ENCODE measurements around the gene ARSB.
"Not testable (repeated sequence)": the region's sequence is repeated elsewhere in the genome, so short reads cannot be mapped to it uniquely, and the experiment has no call there.

ARSB gene

DNA sequence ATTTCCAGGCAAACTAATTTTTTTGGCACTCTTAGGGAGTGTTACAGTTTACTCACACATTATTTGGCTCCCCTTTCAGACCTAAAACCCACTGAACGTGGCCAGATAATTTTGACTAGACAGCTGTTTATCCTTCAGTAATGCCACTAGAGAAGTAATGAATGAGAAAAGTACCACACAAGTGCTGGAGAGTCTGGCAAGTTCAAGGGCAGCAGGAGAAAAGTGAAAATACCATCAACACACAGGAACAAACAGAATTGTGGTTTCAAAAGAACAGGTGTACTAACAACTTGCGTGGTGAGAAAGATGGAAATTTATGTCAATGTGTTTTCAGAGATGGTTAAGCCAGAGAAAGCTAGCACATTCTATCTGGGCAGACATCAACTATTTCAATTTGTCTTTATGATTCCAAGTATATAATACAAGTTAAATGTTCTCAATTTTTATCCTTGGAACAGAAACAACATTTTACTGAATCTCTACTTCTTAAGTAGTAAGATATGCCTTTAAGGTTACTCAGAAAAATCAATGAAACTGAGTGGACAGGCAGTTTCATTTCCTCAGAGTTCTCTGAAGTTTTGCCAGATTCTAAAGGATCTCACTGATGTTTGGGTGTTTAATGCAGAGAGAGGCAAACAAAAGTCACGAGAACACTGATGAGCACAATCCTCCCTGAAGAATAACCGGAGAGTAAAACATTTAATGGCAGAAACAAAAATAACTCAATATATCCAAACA, 91.0 kb downstream of the ARSB start:
- ATAC-seq (replicated peaks), result peak; percentile 56 to 71
- no peak for DNase-seq
- peaks cover 18 to 40% of the 10 kb centered on the region in 2 donors for H3K36me3 Mint-ChIP-seq
- H3K27me3 Mint-ChIP-seq, result no peaks in the 10 kb centered on the region
- H3K9me3 Mint-ChIP-seq, result peaks cover 3% of the 10 kb centered on the region in 2 donors
- H3K27ac Mint-ChIP-seq, result no peak overlapping the region
- peaks cover 14 to 33% of the 10 kb centered on the region in 2 donors for H3K4me1 Mint-ChIP-seq
- no peak overlapping the region for H3K4me3 Mint-ChIP-seq

DNA sequence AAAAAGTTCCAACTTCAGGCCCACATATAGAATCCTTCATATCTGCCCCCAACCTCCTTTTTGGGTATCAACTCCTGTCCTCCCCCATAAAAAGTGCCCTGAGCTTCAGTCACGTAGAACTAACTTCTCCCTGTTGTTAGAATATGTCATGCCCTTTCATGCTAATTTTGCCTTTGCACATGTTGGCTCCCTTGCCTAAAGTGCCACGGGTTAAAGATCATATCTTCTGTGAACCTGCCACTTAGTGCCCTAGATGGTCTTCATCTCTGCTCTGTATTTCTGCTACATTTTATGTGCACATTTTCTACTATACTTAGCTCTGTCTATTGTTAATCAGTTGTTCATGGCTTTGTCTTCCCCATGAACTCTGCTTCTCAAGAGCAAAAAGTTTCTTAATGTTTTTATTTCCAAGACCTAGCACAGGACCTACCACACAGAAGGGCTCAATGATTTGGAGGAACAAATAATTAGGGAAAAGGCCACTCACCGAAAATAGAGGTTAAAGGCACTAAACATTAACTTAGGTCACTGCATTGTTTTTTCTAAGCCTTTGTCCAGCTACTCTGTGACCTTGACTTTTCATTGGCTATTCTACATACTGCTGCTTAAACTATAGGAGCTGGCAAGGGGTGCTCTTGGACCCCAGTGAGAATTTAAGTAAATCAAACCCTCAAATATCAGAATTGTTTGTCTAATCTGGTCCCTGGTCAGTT, 94.3 kb downstream of the ARSB start:
- Mint-ChIP-seq H3K27ac (no peak overlapping the region), H3K36me3 (peaks cover 14 to 38% of the 10 kb centered on the region in 2 donors), H3K27me3 (no peaks in the 10 kb centered on the region), H3K4me1 (peaks cover 29 to 64% of the 10 kb centered on the region in 2 donors), H3K4me3 (no peak overlapping the region), H3K9me3 (no peaks in the 10 kb centered on the region)
- ATAC-seq (replicated peaks) (no peak), DNase-seq (no peak)

DNA sequence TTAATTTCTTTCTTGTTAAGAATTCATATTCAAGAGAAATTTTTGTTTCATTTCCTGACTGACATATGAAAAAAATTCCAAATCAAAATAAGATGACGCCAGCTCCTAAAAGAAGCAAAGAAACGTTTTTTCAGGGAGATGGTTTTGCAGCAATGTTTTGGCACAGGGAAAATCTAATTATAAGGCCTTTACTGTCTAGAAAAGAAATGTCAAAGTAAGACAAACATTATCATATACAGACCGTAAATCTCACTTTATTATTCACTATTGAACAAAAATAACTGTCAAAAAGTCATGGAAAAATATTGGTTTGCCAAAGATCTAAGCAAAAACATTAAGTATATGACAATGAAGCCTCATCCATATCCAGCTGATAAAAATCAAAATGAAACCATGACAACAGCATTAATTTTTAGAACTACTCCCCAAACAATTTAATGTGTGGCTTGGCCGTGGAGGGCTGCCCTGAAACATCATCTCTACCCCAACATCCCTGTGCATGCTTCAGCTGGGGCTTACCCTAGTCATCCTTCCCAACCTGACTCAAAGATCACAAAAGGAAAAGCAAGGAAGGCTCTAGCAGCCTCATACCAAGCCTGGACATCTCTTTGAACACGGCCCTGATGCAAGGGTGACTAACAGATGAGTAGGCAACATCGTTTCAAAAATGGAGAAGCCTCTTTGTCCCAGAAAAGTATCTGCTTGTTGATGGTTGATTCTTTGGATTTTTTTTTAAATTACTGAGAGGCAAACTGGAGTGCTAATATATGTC, 95.6 kb downstream of the ARSB start:
- H3K4me3 Mint-ChIP-seq, result no peak overlapping the region
- H3K27ac Mint-ChIP-seq, result no peak overlapping the region
- peaks cover 24 to 59% of the 10 kb centered on the region in 2 donors for H3K4me1 Mint-ChIP-seq
- H3K36me3 Mint-ChIP-seq, result peaks cover 13 to 38% of the 10 kb centered on the region in 2 donors
- no peaks in the 10 kb centered on the region for H3K9me3 Mint-ChIP-seq
- DNase-seq (no peak), ATAC-seq (replicated peaks) (no peak)
- H3K27me3 Mint-ChIP-seq, result no peaks in the 10 kb centered on the region

DNA sequence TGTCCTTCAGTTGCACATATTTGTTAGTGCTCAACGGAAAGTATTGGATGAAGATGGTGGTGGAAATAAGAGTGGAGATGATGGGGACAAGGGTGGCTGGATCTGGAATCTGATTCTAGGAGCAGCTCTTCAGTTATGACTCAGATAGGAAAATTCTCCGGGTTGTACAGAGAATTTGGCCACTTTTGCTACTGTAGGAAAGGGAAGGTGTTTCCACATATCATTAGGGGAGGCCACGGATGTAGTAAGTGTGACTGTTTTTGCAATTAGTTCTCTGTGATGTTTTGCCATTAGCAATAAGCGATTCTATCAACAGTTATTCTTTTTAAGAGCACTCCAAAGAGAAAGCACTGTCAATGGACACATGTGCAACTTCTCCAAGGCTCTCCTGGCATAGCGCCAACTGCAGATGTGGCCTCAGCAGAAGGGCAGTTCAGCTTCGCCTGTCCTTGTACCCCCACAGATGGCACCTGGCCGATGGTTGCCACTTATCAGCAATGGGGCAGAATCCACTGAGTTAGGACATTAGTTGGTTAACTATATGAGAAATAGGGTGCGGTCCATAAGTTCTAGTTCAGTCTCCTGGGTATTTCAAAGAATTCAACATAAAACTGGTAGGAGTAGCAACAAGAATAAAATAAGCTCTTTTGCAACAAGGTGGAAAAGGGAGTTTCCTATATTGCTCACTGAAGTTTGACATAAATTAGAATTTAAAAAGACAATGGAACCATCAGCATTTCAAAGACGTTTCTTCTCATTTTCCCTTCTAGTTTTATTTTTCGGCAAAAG, 96.3 kb downstream of the ARSB start:
- Mint-ChIP-seq H3K27me3 (no peaks in the 10 kb centered on the region), H3K9me3 (no peaks in the 10 kb centered on the region), H3K4me1 (peaks cover 19 to 51% of the 10 kb centered on the region in 2 donors), H3K27ac (no peak overlapping the region), H3K36me3 (peaks cover 12 to 34% of the 10 kb centered on the region in 2 donors), H3K4me3 (no peak overlapping the region)
- ATAC-seq (replicated peaks), result no peak
- DNase-seq, result no peak

DNA sequence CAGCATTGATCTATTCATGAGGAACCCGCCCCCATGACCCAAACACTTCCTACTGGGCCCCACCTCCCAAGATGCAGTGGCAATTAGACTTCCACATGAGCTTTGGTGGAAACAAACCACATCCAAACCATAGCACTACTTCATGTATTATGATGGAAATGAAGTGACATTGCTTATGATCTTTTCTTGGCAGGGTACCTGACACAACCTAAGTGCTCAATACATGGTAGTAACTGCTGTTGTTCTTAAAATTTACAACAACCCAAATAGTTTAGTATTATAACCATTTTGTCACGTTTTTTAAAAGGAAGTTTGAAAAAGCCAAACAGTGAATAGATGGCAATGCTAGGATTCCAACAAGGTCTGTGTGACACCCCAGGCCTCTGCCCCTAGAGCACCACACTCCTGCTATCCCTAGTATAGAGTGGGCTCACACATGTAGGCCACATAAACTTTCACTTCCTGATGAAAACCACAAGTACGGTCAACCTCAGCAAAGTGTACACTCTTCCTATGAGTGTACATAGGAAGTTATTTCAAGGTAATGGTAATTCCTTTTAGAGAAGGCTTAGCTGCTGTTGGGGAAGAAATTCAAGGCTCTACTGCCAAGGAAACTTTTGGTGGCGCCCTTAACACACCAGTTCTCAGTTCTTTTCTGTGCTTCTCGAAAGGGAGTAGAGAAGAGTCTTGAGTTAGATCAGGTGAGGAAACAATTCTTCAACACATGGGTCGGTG, 97.6 kb downstream of the ARSB start:
- Mint-ChIP-seq H3K4me3 (no peak overlapping the region), H3K27ac (no peak overlapping the region)

DNA sequence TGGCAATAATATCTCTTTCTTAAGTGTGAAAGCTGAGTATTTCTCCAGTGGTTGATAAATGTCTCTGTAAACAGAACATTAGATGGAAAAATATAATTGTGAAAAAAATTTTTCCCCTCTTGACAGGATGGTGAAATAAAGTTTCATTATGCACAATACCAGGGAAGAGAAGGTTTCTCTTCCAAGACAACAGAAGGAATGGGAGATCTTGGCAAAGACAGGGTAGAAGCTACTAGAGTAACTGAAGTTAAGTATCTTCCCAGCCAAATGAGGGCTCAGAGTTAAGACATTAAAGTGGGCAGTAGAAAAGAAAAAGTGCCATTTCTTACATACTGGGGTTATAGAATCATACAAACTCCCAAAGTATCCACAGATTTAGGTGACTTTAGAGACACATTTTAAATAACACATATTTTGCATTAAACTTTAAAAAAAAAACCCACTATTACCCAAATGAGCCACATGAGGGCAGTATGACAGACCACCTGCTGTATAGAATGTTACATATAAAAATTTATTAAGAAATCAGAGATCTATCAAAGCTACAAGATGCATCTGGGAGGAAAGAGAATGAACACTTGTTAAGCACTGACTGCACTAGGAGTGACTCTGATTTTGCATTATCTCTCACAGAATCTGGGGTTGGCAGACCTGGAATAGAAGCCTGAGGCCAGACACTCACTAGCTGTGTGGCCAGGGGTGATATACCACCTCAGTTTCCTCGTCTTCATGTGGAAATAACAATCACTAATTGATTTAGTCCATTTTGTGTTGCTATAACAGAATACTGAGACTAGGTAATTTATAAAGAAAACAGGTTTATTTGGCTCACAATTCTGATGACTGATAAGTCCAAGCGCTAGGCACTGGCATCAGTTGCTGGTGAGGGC, 98.5 kb downstream of the ARSB start:
- no peak overlapping the region for H3K27ac Mint-ChIP-seq
- no peaks in the 10 kb centered on the region for H3K9me3 Mint-ChIP-seq
- H3K27me3 Mint-ChIP-seq, result no peaks in the 10 kb centered on the region
- ATAC-seq (replicated peaks), result no peak
- H3K4me3 Mint-ChIP-seq, result no peak overlapping the region
- peaks cover 15 to 40% of the 10 kb centered on the region in 2 donors for H3K36me3 Mint-ChIP-seq
- peaks cover 19 to 50% of the 10 kb centered on the region in 2 donors for H3K4me1 Mint-ChIP-seq
- no peak for DNase-seq

More for the DNA sequence above, 97.6 kb downstream of the ARSB start:
- Mint-ChIP-seq H3K27me3 (no peaks in the 10 kb centered on the region), H3K4me1 (peaks cover 19 to 50% of the 10 kb centered on the region in 2 donors), H3K9me3 (no peaks in the 10 kb centered on the region), H3K36me3 (peaks cover 8 to 35% of the 10 kb centered on the region in 2 donors)
- DNase-seq (peak; percentile 46), ATAC-seq (replicated peaks) (peak; percentile 100)

DNA sequence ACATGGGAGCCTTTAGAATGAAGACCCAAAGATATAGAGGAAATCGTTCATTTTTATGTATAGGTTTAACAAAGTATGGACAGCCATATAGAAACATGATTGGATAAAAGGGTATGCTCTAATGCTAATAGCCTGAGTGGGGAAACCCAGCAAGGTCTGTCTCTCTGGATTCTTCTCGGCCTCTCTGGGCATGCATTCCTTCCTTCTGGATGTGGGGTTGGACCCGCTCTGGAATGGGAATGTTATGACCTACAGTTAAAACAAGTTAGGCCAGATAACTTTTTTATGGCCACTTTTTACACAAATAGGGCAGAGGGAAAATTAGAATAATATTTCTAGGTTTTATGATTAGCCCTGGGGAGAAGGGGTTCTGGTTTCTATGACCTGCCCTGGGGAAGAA, 103.2 kb downstream of the ARSB start:
- Mint-ChIP-seq H3K4me3 (no peak overlapping the region), H3K27me3 (no peaks in the 10 kb centered on the region), H3K36me3 (peaks cover 19 to 26% of the 10 kb centered on the region in 2 donors), H3K27ac (no peak overlapping the region), H3K9me3 (no peaks in the 10 kb centered on the region), H3K4me1 (peaks cover 0 to 8% of the 10 kb centered on the region in 2 donors)
- no peak for DNase-seq
- no peak for ATAC-seq (replicated peaks)

DNA sequence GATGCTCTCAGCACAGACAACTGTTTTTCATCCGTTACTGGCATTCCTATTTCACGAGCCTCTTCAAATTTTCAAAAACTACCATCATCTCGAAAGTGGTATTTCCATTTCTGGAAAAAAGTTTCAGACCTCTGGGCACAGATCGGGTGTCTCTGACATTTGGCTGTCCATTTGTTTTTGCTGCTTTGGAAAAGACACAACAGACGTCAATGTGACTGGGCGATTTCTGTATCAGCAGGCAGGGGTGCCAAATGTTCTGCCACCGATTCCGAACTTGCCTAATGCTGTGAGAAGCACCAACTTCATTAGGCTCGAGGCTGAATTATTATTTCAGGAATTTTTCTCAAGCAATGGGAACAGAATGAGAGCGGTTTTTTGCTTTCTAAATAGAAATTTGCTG, 105.6 kb downstream of the ARSB start:
- no peaks in the 10 kb centered on the region for H3K27me3 Mint-ChIP-seq
- H3K9me3 Mint-ChIP-seq, result no peaks in the 10 kb centered on the region
- DNase-seq, result no peak
- H3K27ac Mint-ChIP-seq, result no peak overlapping the region
- no peaks in the 10 kb centered on the region for H3K4me1 Mint-ChIP-seq
- no peak for ATAC-seq (replicated peaks)
- H3K4me3 Mint-ChIP-seq, result no peak overlapping the region
- H3K36me3 Mint-ChIP-seq, result peaks cover 11 to 15% of the 10 kb centered on the region in 2 donors

DNA sequence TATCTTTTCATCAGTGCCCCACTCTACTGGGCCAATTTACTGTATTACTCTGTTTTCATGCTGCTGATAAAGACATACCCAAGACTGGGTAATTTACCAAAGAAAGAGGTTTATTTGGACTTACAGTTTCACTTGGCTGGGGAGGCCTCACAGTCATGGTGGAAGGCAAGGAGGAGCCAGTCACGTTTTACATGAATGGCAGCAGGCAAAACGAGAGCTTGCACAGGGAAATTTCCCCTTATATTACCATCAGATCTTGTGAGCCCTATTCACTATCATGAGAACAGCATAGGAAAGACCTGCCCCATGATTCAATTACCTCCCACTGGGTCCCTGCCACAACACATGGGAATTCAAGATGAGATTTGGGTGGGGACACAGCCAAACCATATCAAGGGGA, 119.0 kb downstream of the ARSB start:
- H3K27me3 Mint-ChIP-seq; ATAC-seq (replicated peaks); H3K27ac Mint-ChIP-seq; DNase-seq; H3K4me3 Mint-ChIP-seq: not testable (repeated sequence)
- H3K36me3 Mint-ChIP-seq, result peaks cover 34 to 46% of the 10 kb centered on the region in 2 donors
- peaks cover 12 to 33% of the 10 kb centered on the region in 2 donors for H3K4me1 Mint-ChIP-seq
- peaks cover 5 to 19% of the 10 kb centered on the region in 2 donors for H3K9me3 Mint-ChIP-seq

DNA sequence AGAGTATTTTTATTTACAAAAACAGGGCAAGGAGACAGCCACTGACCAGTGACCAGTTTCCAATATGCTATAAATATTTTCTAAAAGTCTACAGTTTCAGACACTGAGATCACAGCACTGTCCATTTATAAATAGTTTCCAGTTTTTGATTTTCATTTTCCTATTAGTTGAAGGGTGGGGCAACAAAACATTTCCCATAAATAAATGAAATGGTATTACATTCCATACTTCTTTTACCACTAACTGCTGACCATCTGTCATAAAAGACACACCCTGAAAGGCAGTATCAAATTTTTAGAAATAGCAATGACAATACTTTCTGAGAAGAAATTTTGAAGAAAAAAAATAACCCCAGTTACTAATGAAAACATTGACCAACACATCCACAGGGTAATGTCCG, 126.7 kb downstream of the ARSB start:
- Mint-ChIP-seq H3K27me3 (no peaks in the 10 kb centered on the region), H3K4me3 (no peak overlapping the region), H3K27ac (no peak overlapping the region), H3K36me3 (peaks cover 22 to 53% of the 10 kb centered on the region in 2 donors), H3K4me1 (peaks cover 7 to 22% of the 10 kb centered on the region in 2 donors), H3K9me3 (peaks cover 8% of the 10 kb centered on the region in 2 donors)
- ATAC-seq (replicated peaks) (no peak), DNase-seq (no peak)

DNA sequence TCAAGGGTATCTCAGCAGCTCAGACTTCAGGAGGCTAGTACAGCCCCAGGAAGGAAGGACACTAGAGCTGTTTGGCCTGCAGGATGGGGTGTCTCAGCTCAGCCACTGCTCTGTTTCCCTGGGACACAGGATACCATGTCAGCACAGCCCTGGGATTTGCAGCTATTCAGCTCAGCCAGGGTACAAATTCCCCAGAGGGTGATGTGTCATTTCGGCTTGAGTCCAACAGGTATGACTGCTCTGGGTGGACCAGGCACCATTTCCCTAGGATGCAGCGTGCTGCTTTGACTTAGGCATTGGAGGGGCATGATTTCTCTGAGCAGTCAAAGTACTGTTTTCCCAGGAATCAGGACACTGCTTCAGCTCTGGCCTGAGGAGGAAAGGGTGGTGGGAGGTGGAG, 130.1 kb downstream of the ARSB start:
- no peaks in the 10 kb centered on the region for H3K4me1 Mint-ChIP-seq
- peaks cover 4 to 12% of the 10 kb centered on the region in 2 donors for H3K9me3 Mint-ChIP-seq
- no peak for ATAC-seq (replicated peaks)
- H3K27ac Mint-ChIP-seq, result no peak overlapping the region
- H3K4me3 Mint-ChIP-seq, result no peak overlapping the region
- peaks cover 17 to 32% of the 10 kb centered on the region in 2 donors for H3K36me3 Mint-ChIP-seq
- DNase-seq, result no peak
- no peaks in the 10 kb centered on the region for H3K27me3 Mint-ChIP-seq

DNA sequence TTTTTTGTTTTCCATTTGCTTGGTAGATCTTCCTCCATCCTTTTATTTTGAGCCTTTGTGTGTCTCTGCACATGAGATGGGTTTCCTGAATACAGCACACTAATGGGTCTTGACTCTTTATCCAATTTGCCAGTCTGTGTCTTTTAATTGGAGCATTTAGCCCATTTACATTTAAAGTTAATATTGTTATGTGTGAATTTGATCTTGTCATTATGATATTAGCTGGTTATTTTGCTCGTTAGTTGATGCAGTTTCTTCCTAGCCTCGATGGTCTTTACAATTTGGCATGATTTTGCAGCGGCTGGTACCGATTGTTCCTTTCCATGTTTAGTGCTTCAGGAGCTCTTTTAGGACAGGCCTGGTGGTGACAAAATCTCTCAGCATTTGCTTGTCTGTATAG, 133.2 kb downstream of the ARSB start:
- not testable (repeated sequence) for H3K4me1 Mint-ChIP-seq; DNase-seq; ATAC-seq (replicated peaks); H3K4me3 Mint-ChIP-seq; H3K27me3 Mint-ChIP-seq; H3K27ac Mint-ChIP-seq
- Mint-ChIP-seq H3K36me3 (peaks cover 16 to 29% of the 10 kb centered on the region in 2 donors), H3K9me3 (peaks cover 10 to 19% of the 10 kb centered on the region in 2 donors)
